Heart right ventricle (tissue), 16 donors: Measurements from ENCODE around the gene RFFL. TPM values are rescaled to one million over a fixed set of nuclear protein-coding genes. Genes with fewer than 3 reads are reported as not detected.
A peak's percentile ranks its signal among the peaks of the same experiment; 100 is the strongest.
"Not testable (repeated sequence)": the region's sequence is repeated elsewhere in the genome, so short reads cannot be mapped to it uniquely, and the experiment has no call there.

ENCODE experiments used
- ATAC-seq, 8 donors: fragments of 200-7000 bp; cut with Tn5 transposase; one replicate each; pipeline ENCODE4 v1.9.1; 2020; ENCODE audit warnings: mild to moderate bottlenecking in 8 of 8, moderate library complexity in 8 of 8, moderate number of reproducible peaks in 1 of 8
- DNase-seq, 2 donors: peaks; one replicate each; pipeline ENCODE4 v3.0.0-alpha.2; 2020
- H3K27ac ChIP-seq, 10 donors: fragments of 200-600 bp; sonication (generic) in 2 of 10; one replicate each; pipeline versions ENCODE4 v1.5.0 to v1.8.0; 2020 to 2022; ENCODE audit warnings: mild to moderate bottlenecking in 3 of 10
- H3K27me3 ChIP-seq, 7 donors: fragments of 200-600 bp; one replicate each; pipeline ENCODE4 v1.8.0; 2021 to 2022; ENCODE audit warnings: mild to moderate bottlenecking in 2 of 7
- H3K36me3 ChIP-seq, 9 donors: fragments of 200-600 bp; sonication (generic) in 1 of 9; one replicate each; pipeline versions ENCODE4 v1.5.0 to v1.8.0; 2020 to 2022; ENCODE audit warnings: mild to moderate bottlenecking in 2 of 9
- H3K4me1 ChIP-seq, 9 donors: fragments of 200-600 bp; sonication (generic) in 1 of 9; one replicate each; pipeline versions ENCODE4 v1.5.0 to v1.8.0; 2020 to 2022; ENCODE audit warnings: mild to moderate bottlenecking in 4 of 9
- H3K4me3 ChIP-seq, 10 donors: fragments of 200-600 bp; sonication (generic) in 2 of 10; one replicate each; pipeline versions ENCODE4 v1.5.0 to v1.8.0; 2020 to 2022; ENCODE audit warnings: mild to moderate bottlenecking in 7 of 10, moderate library complexity in 2 of 10
- H3K9me3 ChIP-seq, 11 donors: fragments of 200-600 bp in 10 of 11; sonication (generic) in 2 of 11; one replicate each; pipeline versions ENCODE4 v1.5.0 to v1.8.0; 2013 to 2022; ENCODE audit warnings: mild to moderate bottlenecking in 2 of 11, control low read depth in 1 of 11, moderate library complexity in 1 of 11
- CTCF ChIP-seq, 9 donors: fragments of 200-600 bp; sonication (generic) in 2 of 9; IDR thresholded peaks; one replicate each; pipeline versions ENCODE4 v1.5.0 to v1.8.0; 2021 to 2022; ENCODE audit warnings: antibody characterized with exemption in 9 of 9, mild to moderate bottlenecking in 5 of 9, moderate library complexity in 1 of 9
- WGBS, 2 donors: extraction: QIAGEN DNeasy Blood & Tissue Kit; methylation state at CpG; one replicate each; pipeline ENCODE4 v1.1.7; 2013; ENCODE audit warnings: inconsistent platforms in 1 of 2; 5-methylcytosine and 5-hydroxymethylcytosine counted together
- intact Hi-C, 10 donors: fragments of 100-400 bp; cut with DNase I; formaldehyde crosslinking; loops; one replicate each; pipeline versions ENCODE4 v1.11.1 to v1.14.2; 2022
- polyA plus RNA-seq, 2 donors: library from polyadenylated mRNA; stranded (reverse); fragments of 200-250 nt; gene quantifications; one replicate each; pipeline ENCODE4 v1.2.3, GENCODE V29; 2013
- total RNA-seq, 10 donors: library from RNA; stranded (reverse); fragmentation: NEBNext Ultra II Directional in 3 of 10; extraction: Animal tissue kit (Norgen Biotek cat#: 25700) in 3 of 10; gene quantifications; one replicate each; pipeline versions ENCODE4 v1.2.1 to v1.2.4, GENCODE V29; 2021 to 2023
- donor health status: Arrhythmogenic right ventricular cardiomyopathy.
- donor health status: ischemic (EF 13 %, LVEDD 7.1; RV severe dilation, severe dysfunction).
- donor health status: healthy with polysubstance abuse.
- donor health status: DM: no; HTN: yes; CAD: no.
- donor health status: DM: no; HTN: no; CAD: no.
- donor health status: ischemic (EF 25% LVEDD 6.9; RV normal size, moderate dysfunction).
- donor health status: ischemic (EF 25% LVEDD 5.7; RV mildly dilated, moderate dysfunction).
- donor health status: healthy.
- donor health status: DM: yes; HTN: yes; CAD: no.
- donor health status: Ischemic cardiomyopathy.
- donor health status: ischemic (EF 35%, LVEDD 5.7; RV mildly dilated, moderate dysfunction).
- donor health status: nonischemic (EF 11% LVEDD 7.7; RV severe dilation, severe dysfunction).
- donor health status: DM: yes; HTN: yes; CAD: no.
- donor health status: PGD.
- donor health status: ischemic (EF 29% LVEDD 5.4; RV normal size, mild dysfunction).
- donor health status: nonischemic (EF 23%, LVEDD 6.1; RV moderate dilation, normal function).

Gene RFFL
- total and polyA plus RNA-seq, 12 donors = 2.3 to 19.3 (median 13.5) TPM

GRCh38 chr17:35048685-35049379, 14.7 kb downstream of the RFFL start:
- H3K4me3 ChIP-seq = no peak overlapping the region
- peaks cover 0 to 70% (median 28%) of the 10 kb centered on the region in 9 donors for H3K4me1 ChIP-seq
- H3K27me3 ChIP-seq = no peaks in the 10 kb centered on the region
- no peaks in the 10 kb centered on the region for H3K9me3 ChIP-seq
- intact Hi-C loops = no loop called here
- DNase-seq = no peak
- no peaks in the 10 kb centered on the region for H3K36me3 ChIP-seq
- no peak for TF ChIP-seq CTCF (IDR thresholded peaks at IDR 0.05)
- H3K27ac ChIP-seq = peak overlapping the region in 1 of 10 donors; percentile 29
- ATAC-seq = no peak
- WGBS, 2 donors = 90 to 93% methylated on average over 3 of the region's 3 CpGs

- Histone ChIP-seq H3K4me3 (peak overlapping the region in 1 of 10 donors; percentile 8), H3K27ac (peak overlapping the region in 1 of 10 donors; percentile 59), H3K9me3 (no peaks in the 10 kb centered on the region), H3K36me3 (no peaks in the 10 kb centered on the region), H3K27me3 (no peaks in the 10 kb centered on the region), H3K4me1 (peaks cover 0 to 50% (median 16%) of the 10 kb centered on the region in 9 donors)
- ATAC-seq (no peak), DNase-seq (no peak)
- no peak for TF ChIP-seq CTCF (IDR thresholded peaks at IDR 0.05)
- intact Hi-C loops = no loop called here
- WGBS, 2 donors = 71% methylated on average over 5 of the region's 5 CpGs
Observed at GRCh38 chr17:35046740-35047283, 16.7 kb downstream of the RFFL start.

GRCh38 chr17:35046245-35046644, 17.3 kb downstream of the RFFL start:
- DNase-seq = no peak
- no peaks in the 10 kb centered on the region for H3K36me3 ChIP-seq
- peaks cover 0 to 44% (median 11%) of the 10 kb centered on the region in 9 donors for H3K4me1 ChIP-seq
- H3K9me3 ChIP-seq = no peaks in the 10 kb centered on the region
- no peak for ATAC-seq
- peak overlapping the region in 1 of 10 donors; percentile 8 for H3K4me3 ChIP-seq
- no peaks in the 10 kb centered on the region for H3K27me3 ChIP-seq
- TF ChIP-seq CTCF (IDR thresholded peaks at IDR 0.05) = no peak
- peak overlapping the region in 1 of 10 donors; percentile 59 for H3K27ac ChIP-seq
- intact Hi-C loops = no loop called here
- WGBS, 2 donors = 83 to 85% methylated on average over 4 of the region's 4 CpGs

- ATAC-seq, H3K9me3 ChIP-seq, intact Hi-C loops, H3K27me3 ChIP-seq, H3K36me3 ChIP-seq, H3K4me3 ChIP-seq, DNase-seq: not testable (repeated sequence)
- WGBS, 2 donors = 95 to 97% methylated on average over 13 of the region's 13 CpGs
- Histone ChIP-seq H3K27ac (peak overlapping the region in 1 of 10 donors; percentile 22), H3K4me1 (peaks cover 0 to 37% (median 3%) of the 10 kb centered on the region in 9 donors)
Observed at GRCh38 chr17:35045458-35045979, 18.0 kb downstream of the RFFL start.

GRCh38 chr17:35044181-35044580, 19.3 kb downstream of the RFFL start:
- DNase-seq = no peak
- Histone ChIP-seq H3K4me3 (no peak overlapping the region), H3K27me3 (no peaks in the 10 kb centered on the region), H3K36me3 (no peaks in the 10 kb centered on the region), H3K9me3 (no peaks in the 10 kb centered on the region), H3K4me1 (peaks cover 0 to 27% (median 0%) of the 10 kb centered on the region in 9 donors), H3K27ac (no peak overlapping the region)
- no peak for TF ChIP-seq CTCF (IDR thresholded peaks at IDR 0.05)
- intact Hi-C loops = no loop called here
- 95 to 98% methylated on average over 8 of the region's 8 CpGs for WGBS, 2 donors
- ATAC-seq = no peak
